OCI-LY7 (cell line): ENCODE data around the gene FNDC3B. TPM values are rescaled to one million over a fixed set of nuclear protein-coding genes. Genes with fewer than 3 reads are reported as not detected.

ENCODE experiments used
- BruUV-seq: library from RNA; stranded (reverse); fragments of 400-500 nt; replicated peaks from 2 replicates; lab custom pipeline; 2021; lab: Mats Ljungman, UMichigan
- CTCF ChIA-PET: fragments of 300-600 bp; sonication (Branson Sonifier 250); formaldehyde crosslinking; loops from one replicate; lab custom pipeline; 2022; ENCODE audit warnings: antibody characterized with exemption; ENCODE audit not compliant: unreplicated experiment; lab: Charles Lee
- POLR2A ChIA-PET: fragments of 300-600 bp; sonication (Branson Sonifier 250); formaldehyde crosslinking; loops from one replicate; lab custom pipeline; 2022; ENCODE audit warnings: antibody characterized with exemption; lab: Charles Lee
- DNase-seq: peaks from one replicate; pipeline ENCODE4 v3.0.0-alpha.2; 2015; ENCODE audit warnings: low spot score
- H2AFZ ChIP-seq: fragments of 200-600 bp; sonication (generic), shearing (Covaris generic); 2 replicates; pipeline ENCODE4 v1.6.1; 2014; ENCODE audit warnings: mild to moderate bottlenecking, antibody characterized with exemption, low read length, moderate library complexity
- H3K27ac ChIP-seq: fragments of 200-600 bp; sonication (generic); 2 replicates; pipeline ENCODE4 v1.5.1; 2014; ENCODE audit warnings: mixed run types, low read depth, mild to moderate bottlenecking, moderate library complexity, low read length, inconsistent platforms; ENCODE audit not compliant: poor library complexity, severe bottlenecking
- H3K36me3 ChIP-seq: fragments of 200-600 bp; sonication (generic); 2 replicates; pipeline ENCODE4 v1.6.1; 2014; ENCODE audit warnings: mild to moderate bottlenecking, antibody characterized with exemption, low read length, moderate library complexity, mixed read lengths; ENCODE audit not compliant: insufficient read depth
- H3K4me1 ChIP-seq: fragments of 200-600 bp; sonication (generic); 2 replicates; pipeline ENCODE4 v1.5.1; 2014; ENCODE audit warnings: mild to moderate bottlenecking, low read length; ENCODE audit not compliant: insufficient read depth, poor library complexity, severe bottlenecking
- H3K4me2 ChIP-seq: fragments of 200-600 bp; sonication (generic); 2 replicates; pipeline ENCODE4 v1.6.1; 2014; ENCODE audit warnings: mild to moderate bottlenecking, low read length
- H3K4me3 ChIP-seq: fragments of 200-600 bp; sonication (generic); 2 replicates; pipeline ENCODE4 v1.5.1; 2014; ENCODE audit warnings: mild to moderate bottlenecking, low read depth, low read length; ENCODE audit not compliant: poor library complexity, severe bottlenecking
- H3K79me2 ChIP-seq: fragments of 200-600 bp; sonication (generic); 2 replicates; pipeline ENCODE4 v1.6.1; 2016; ENCODE audit warnings: low read depth, mild to moderate bottlenecking, low read length, moderate library complexity, mixed read lengths; ENCODE audit not compliant: insufficient read depth
- H3K9me2 ChIP-seq: fragments of 200-600 bp; sonication (generic); 2 replicates; pipeline ENCODE4 v1.6.1; 2016; ENCODE audit warnings: mild to moderate bottlenecking, low read length, mixed read lengths; ENCODE audit not compliant: insufficient read depth
- H3K9me3 ChIP-seq: fragments of 200-600 bp; sonication (generic); 2 replicates; pipeline ENCODE4 v1.6.1; 2014; ENCODE audit warnings: mild to moderate bottlenecking, mixed run types, low read length, mixed read lengths
- H4K20me1 ChIP-seq: fragments of 200-600 bp; sonication (generic); 2 replicates; pipeline ENCODE4 v1.6.1; 2014; ENCODE audit warnings: mild to moderate bottlenecking, antibody characterized with exemption, low read length, moderate library complexity, mixed read lengths; ENCODE audit not compliant: insufficient read depth
- EZH2phosphoT487 ChIP-seq: fragments of 200-600 bp; sonication (generic); IDR thresholded peaks from 2 replicates; pipeline ENCODE4 v1.6.1; 2018; ENCODE audit warnings: low read depth, borderline replicate concordance, mild to moderate bottlenecking, mixed run types, antibody characterized with exemption, low read length, moderate library complexity, mixed read lengths
- intact Hi-C: fragments of 100-400 bp; cut with micrococcal nuclease; formaldehyde crosslinking; loops from one replicate; pipeline ENCODE4 v1.10.0; 2022; ENCODE audit not compliant: unreplicated experiment
- total RNA-seq, 2 experiments: library from RNA; depleted of rRNA in 1 of 2; stranded (reverse); fragments of >200 nt in 1 of 2; shearing (Covaris generic) in 1 of 2; gene quantifications; 2 replicates each; pipeline ENCODE4 v1.2.3, GENCODE V29; 2014 to 2022
- TF ChIP-seq, protein P1 (sequence below): fragments of 200-600 bp; sonication (generic); conservative IDR thresholded peaks from 2 replicates; pipeline ENCODE4 v1.5.1; 2014; ENCODE audit warnings: mild to moderate bottlenecking, antibody characterized with exemption, low read length, moderate library complexity, mixed read lengths

Gene FNDC3B
- total RNA-seq, 2 experiments from 2014 or later, result 23.3 to 28.5 TPM

DNA sequence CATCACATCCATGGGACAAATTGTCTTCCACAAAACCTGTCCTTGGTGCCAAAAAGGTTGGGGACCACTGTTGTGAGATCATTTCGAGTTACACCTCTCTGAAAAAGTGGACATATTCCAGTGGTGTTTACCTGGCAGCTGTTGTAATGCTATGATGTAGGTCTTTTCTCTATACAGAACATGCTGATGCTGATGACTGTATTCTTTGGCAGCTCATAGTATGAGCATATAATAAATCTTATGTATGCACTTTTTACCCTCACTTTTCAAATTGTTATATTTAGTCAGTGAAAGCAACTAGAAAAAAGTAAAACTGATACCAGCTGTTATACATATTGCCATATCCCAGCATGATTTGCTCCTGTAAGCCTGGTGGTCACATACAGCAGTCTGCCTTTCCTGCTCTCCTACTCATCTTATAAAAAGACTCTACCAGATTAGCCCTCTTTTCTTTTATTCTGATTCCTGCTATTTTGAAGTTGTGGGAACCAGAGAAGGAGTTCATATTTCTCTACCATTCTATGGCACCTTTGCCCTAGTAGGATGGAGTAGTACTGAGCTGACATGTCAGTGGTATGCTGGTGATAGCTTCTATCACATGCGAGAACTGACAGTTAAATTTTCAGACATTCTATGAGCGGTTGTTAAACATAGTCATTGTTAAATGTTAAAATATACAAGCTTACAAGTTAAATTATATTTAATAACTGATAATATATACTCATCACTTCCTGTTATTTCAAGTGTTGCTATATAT is 128.7 kb downstream of the FNDC3B start:
- H3K79me2 ChIP-seq, result no peaks in the 10 kb centered on the region
- H3K27ac ChIP-seq, result no peak overlapping the region
- H3K9me2 ChIP-seq, result no peaks in the 10 kb centered on the region
- no peaks in the 10 kb centered on the region for H3K9me3 ChIP-seq
- TF ChIP-seq, protein P1, sequence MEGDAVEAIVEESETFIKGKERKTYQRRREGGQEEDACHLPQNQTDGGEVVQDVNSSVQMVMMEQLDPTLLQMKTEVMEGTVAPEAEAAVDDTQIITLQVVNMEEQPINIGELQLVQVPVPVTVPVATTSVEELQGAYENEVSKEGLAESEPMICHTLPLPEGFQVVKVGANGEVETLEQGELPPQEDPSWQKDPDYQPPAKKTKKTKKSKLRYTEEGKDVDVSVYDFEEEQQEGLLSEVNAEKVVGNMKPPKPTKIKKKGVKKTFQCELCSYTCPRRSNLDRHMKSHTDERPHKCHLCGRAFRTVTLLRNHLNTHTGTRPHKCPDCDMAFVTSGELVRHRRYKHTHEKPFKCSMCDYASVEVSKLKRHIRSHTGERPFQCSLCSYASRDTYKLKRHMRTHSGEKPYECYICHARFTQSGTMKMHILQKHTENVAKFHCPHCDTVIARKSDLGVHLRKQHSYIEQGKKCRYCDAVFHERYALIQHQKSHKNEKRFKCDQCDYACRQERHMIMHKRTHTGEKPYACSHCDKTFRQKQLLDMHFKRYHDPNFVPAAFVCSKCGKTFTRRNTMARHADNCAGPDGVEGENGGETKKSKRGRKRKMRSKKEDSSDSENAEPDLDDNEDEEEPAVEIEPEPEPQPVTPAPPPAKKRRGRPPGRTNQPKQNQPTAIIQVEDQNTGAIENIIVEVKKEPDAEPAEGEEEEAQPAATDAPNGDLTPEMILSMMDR, result no peak
- no peak for TF ChIP-seq EZH2phosphoT487
- BruUV-seq, result no TSS peak
- intact Hi-C loops, result no loop called here
- ChIA-PET CTCF (no interaction called here), POLR2A (interaction anchor here (0.6 to 1.5 kb wide), 7 partner anchors 17 to 259 kb away, joined by 3 to 4 read pairs (median 3); no protein-coding TSS in a partner anchor)
- no peaks in the 10 kb centered on the region for H3K4me1 ChIP-seq
- no peak overlapping the region for H3K4me2 ChIP-seq
- no peak for DNase-seq
- no peak overlapping the region for H2AFZ ChIP-seq
- H4K20me1 ChIP-seq, result no peaks in the 10 kb centered on the region
- no peak overlapping the region for H3K4me3 ChIP-seq
- H3K36me3 ChIP-seq, result no peaks in the 10 kb centered on the region

DNA sequence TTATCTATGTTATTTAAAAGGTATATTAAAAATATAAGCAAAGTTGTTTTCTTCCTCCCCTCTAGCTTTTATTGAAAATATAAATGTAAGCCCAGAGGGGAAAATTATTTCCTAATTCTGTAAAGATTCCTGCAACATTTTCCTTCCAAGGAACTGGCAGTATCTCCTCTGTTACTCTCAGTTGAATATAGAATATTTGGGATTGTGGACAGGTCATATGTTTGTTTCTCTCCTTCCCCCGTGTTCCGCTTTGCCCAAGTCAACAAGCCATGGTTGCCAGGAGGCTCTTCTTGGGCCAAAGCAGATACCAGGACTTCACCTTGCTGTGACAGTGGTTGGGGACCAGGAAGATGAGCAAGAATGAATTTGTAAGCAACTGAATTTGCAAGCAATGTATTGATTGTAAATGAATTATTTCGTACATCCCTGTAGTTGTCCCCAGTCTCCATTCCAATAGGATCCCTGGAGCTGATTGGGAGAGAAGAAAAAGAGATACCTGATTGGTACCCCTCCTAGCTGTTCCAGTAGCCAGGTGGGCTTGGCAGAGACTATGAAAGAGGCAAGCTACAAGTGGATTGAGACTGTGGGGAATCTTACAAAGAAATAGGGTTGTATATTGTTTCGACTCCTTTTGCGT is 130.8 kb downstream of the FNDC3B start:
- BruUV-seq, result no TSS peak
- CTCF ChIA-PET, result no interaction called here
- no peak for TF ChIP-seq EZH2phosphoT487
- TF ChIP-seq, protein P1, result no peak

More for the DNA sequence above, 130.8 kb downstream of the FNDC3B start:
- H3K9me2 ChIP-seq, result no peaks in the 10 kb centered on the region
- H3K79me2 ChIP-seq, result no peaks in the 10 kb centered on the region
- H3K4me3 ChIP-seq, result no peak overlapping the region
- H4K20me1 ChIP-seq, result no peaks in the 10 kb centered on the region
- no peak for DNase-seq
- no peaks in the 10 kb centered on the region for H3K36me3 ChIP-seq
- H3K4me2 ChIP-seq, result no peak overlapping the region
- intact Hi-C loops, result no loop called here
- H2AFZ ChIP-seq, result no peak overlapping the region
- no peaks in the 10 kb centered on the region for H3K9me3 ChIP-seq
- no peaks in the 10 kb centered on the region for H3K4me1 ChIP-seq
- H3K27ac ChIP-seq, result no peak overlapping the region
- POLR2A ChIA-PET, result interaction anchor here (0.6 to 1.7 kb wide), 8 partner anchors 8 to 1844 kb away, joined by 3 to 8 read pairs (median 3); no protein-coding TSS in a partner anchor
